Stimulated activated naive CD8-positive, alpha-beta T cell treated with anti-CD3 and anti-CD28 coated beads, Interleukin-15, Interleukin-2, amounts not matched to agents 100 ng/mL and 50 ng/mL, for 24 hours (primary cell): ENCODE measurements around the gene KANSL1.

Source experiments
- H3K27ac Mint-ChIP-seq: one replicate; pipeline ENCODE4 v1.8.0; 2021; ENCODE audit warnings: mild to moderate bottlenecking, mixed read lengths
- H3K27me3 Mint-ChIP-seq: one replicate; pipeline ENCODE4 v1.8.0; 2021; ENCODE audit warnings: mixed read lengths
- H3K36me3 Mint-ChIP-seq: one replicate; pipeline ENCODE4 v1.8.0; 2021; ENCODE audit warnings: low read depth, mixed read lengths
- H3K4me1 Mint-ChIP-seq: one replicate; pipeline ENCODE4 v1.8.0; 2021; ENCODE audit warnings: low read depth, mixed read lengths
- H3K4me3 Mint-ChIP-seq: one replicate; pipeline ENCODE4 v1.8.0; 2021; ENCODE audit warnings: mild to moderate bottlenecking, mixed read lengths
- H3K9me3 Mint-ChIP-seq: one replicate; pipeline ENCODE4 v1.8.0; 2021; ENCODE audit warnings: mixed read lengths

The KANSL1 gene

DNA sequence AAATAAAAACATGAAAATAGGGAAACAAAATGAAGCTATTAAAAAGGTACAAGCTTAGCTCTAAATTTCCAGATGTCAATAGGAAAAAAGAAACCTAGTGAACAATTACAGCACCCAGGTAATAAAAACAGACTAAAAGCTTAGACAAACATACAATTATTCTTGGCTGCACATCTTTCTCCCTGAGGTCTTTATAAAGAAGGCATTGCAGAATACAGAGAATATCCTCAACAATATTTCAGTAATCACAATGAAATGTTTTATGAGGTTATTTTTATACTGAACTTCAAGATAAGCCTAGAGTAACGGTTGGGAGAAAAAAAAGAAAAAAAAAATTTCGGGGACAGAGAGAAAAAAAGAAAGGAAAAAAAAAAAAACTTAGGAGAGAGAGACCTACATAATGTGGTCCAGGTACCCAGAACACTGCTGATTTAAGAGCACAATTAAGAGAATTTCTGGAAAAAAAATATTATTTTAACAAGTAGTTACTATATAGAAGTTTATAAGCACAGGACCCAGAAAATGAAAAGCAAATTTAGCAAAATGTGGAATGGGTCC, 26.5 kb downstream of the KANSL1 start:
- peaks cover 67% of the 10 kb centered on the region for H3K36me3 Mint-ChIP-seq
- peaks cover 86% of the 10 kb centered on the region for H3K4me1 Mint-ChIP-seq
- H3K9me3 Mint-ChIP-seq, result no peaks in the 10 kb centered on the region
- no peak overlapping the region for H3K4me3 Mint-ChIP-seq
- H3K27me3 Mint-ChIP-seq, result no peaks in the 10 kb centered on the region
- peak overlapping the region; percentile 63 for H3K27ac Mint-ChIP-seq

DNA sequence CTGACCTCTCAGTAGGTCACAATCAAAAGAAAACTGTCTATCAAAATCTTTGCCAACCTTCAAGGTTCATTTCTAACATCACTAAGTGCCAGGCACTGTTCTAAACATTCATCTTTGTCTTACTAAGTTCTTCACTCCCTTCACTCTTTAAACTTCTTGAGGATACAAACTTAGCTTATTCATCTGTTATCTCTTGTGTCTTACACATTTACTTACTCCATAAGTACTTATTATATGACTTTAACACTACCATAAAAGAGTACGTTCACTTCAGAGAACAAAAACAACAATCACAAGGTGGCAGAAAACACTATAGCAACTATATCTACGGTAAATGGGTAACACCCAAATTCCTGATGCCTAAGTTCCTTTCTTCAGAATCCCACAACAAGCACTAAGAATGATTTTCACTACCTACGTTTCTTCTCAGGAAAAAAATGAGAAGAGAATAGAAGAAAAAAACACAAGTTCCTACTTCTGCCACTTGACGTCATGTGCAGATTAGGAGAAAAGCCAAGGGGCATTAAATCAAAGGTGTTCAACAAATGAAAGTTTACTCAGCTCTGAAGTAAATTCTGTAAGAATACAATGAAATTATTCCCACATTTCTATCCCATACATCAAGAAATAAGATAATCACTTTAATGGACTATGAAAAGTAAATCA, 29.2 kb downstream of the KANSL1 start:
- H3K27me3 Mint-ChIP-seq, result no peaks in the 10 kb centered on the region
- H3K4me3 Mint-ChIP-seq, result no peak overlapping the region
- peak overlapping the region; percentile 32 for H3K27ac Mint-ChIP-seq
- H3K36me3 Mint-ChIP-seq, result peaks cover 45% of the 10 kb centered on the region
- no peaks in the 10 kb centered on the region for H3K9me3 Mint-ChIP-seq
- H3K4me1 Mint-ChIP-seq, result peaks cover 86% of the 10 kb centered on the region

DNA sequence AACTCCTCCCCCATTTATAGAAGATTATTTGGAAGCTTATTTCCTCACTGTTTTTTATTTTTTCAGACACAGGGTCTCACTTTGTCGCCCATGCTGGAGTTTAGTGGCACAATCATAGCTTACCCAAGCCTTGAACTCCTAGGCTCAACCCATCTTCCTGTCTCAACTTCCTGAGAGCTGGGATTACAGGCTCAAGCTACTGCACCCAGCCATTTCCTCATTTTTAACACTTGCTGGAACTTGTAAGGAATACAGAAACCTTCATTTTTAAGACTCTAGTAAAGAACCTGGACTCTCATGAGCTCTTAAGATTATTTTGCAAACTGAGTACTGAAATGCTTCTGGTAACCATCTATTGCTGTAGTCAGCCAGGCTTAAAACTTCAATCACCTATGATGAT, 29.9 kb downstream of the KANSL1 start:
- H3K27me3 Mint-ChIP-seq, result no peaks in the 10 kb centered on the region
- no peaks in the 10 kb centered on the region for H3K9me3 Mint-ChIP-seq

DNA sequence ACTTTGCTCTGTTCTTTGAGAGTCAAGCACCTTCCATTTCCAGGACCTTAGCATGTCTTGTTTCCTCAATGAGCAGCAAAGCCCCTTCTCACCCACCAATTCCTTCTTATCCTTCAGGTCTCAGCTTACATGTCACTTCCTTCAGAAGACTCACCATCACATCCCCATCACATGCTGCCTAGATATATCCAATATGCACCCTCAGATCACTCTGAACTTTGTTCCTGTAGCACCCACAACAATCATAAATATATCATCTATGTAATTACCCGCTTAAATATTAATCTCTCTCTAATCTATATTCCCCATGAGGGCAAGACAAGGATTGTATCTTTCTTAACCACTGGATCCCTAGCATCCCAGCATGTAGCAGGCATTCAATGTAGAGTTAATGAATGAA, 30.4 kb downstream of the KANSL1 start:
- Mint-ChIP-seq H3K27ac (peak overlapping the region; percentile 2), H3K27me3 (no peaks in the 10 kb centered on the region), H3K9me3 (no peaks in the 10 kb centered on the region), H3K4me1 (peaks cover 86% of the 10 kb centered on the region), H3K36me3 (peaks cover 37% of the 10 kb centered on the region), H3K4me3 (no peak overlapping the region)

More for the DNA sequence above, 29.9 kb downstream of the KANSL1 start:
- Mint-ChIP-seq H3K4me3 (no peak overlapping the region), H3K27ac (no peak overlapping the region), H3K36me3 (peaks cover 39% of the 10 kb centered on the region), H3K4me1 (peaks cover 86% of the 10 kb centered on the region)

DNA sequence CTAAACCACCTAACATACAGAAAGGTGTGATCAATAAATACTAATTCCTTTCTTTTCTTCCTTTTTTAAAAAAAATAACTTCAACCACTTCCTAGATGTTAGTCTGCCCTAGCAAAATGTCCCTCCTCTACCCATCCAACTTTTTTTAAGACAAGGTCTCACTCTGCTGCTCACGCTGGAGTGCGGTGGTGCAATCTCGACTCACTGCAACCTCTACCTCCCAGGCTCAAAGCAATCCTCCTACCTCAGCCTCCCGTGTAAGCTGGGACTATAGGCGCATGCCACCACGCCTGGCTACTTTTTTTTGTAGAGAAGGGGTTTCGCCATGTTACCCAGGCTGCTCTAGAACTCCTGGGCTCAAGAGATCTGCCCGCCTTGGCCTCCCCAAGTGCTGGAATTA, 33.1 kb downstream of the KANSL1 start:
- Mint-ChIP-seq H3K36me3 (peaks cover 33% of the 10 kb centered on the region), H3K4me3 (no peak overlapping the region)

DNA sequence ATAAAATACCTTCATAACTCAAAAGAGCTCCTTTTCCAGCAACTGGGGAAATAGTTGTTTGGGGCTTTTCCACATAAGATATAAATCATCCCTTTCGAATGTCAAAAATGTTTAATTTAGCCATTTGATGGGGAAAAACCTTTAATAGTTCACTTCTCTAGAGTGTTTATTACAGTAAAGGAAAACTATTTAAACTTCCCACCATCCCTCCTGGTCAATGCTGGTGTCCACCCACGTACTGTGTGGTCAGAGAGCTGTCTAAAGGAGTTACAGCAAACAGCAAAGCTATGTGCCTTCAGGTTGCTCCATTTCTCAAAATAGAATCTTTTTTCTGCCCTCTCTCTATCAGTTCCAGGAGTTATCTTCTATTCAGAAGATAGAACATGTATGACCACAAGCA, 33.5 kb downstream of the KANSL1 start:
- no peaks in the 10 kb centered on the region for H3K27me3 Mint-ChIP-seq
- H3K27ac Mint-ChIP-seq, result peak overlapping the region; percentile 36
- H3K4me3 Mint-ChIP-seq, result no peak overlapping the region
- H3K4me1 Mint-ChIP-seq, result peaks cover 97% of the 10 kb centered on the region
- peaks cover 30% of the 10 kb centered on the region for H3K36me3 Mint-ChIP-seq
- H3K9me3 Mint-ChIP-seq, result no peaks in the 10 kb centered on the region

More for the DNA sequence above, 33.1 kb downstream of the KANSL1 start:
- Mint-ChIP-seq H3K27me3 (no peaks in the 10 kb centered on the region), H3K4me1 (peaks cover 97% of the 10 kb centered on the region), H3K27ac (peak overlapping the region; percentile 36), H3K9me3 (no peaks in the 10 kb centered on the region)

DNA sequence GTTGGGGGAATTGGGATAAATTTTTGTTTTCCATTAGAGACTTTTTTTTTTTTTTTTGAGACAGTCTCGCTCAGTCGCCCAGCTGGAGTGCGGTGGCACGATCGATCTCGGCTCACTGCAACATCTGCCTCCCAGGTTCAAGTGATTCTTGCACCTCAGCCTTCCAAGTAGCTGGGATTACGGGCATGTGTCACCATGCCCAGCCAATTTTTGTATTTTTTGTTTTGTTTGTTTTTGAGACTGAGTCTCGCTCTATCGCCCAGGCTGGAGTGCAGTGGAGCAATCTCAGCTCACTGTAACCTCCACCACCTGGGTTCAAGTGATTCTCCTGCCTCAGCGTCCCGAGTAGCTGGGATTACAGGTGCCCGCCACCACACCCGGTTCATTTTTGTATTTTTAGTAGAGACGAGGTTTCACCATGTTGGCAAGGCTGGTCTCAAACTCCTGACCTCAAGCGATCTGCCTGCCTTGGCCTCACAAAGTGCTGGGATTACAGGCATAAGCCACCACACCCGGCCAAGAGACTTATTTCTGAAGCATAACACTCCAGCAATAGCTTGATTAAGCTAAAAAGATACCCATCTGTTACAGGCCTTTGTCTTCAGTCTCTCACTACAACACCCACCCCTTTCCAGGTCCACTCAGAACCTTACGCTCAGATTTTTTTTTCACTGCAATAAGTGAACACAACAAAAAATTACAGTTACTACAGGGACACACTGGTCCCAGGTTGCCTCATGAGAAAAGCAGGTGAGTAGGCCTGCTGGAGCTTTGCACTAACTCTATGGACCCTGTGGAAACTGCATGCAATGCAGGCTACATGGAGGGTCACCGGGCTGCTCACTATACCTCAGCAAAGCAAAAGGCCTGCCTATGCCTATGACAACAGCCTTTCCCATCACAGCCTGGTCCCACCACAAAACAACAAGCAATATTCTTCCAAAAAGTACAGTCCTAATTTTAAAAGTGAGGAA, 34.6 kb downstream of the KANSL1 start:
- Mint-ChIP-seq H3K27ac (peak overlapping the region; percentile 66), H3K4me1 (peaks cover 97% of the 10 kb centered on the region), H3K27me3 (no peaks in the 10 kb centered on the region), H3K9me3 (no peaks in the 10 kb centered on the region), H3K36me3 (peaks cover 26% of the 10 kb centered on the region), H3K4me3 (peak overlapping the region; percentile 4)

DNA sequence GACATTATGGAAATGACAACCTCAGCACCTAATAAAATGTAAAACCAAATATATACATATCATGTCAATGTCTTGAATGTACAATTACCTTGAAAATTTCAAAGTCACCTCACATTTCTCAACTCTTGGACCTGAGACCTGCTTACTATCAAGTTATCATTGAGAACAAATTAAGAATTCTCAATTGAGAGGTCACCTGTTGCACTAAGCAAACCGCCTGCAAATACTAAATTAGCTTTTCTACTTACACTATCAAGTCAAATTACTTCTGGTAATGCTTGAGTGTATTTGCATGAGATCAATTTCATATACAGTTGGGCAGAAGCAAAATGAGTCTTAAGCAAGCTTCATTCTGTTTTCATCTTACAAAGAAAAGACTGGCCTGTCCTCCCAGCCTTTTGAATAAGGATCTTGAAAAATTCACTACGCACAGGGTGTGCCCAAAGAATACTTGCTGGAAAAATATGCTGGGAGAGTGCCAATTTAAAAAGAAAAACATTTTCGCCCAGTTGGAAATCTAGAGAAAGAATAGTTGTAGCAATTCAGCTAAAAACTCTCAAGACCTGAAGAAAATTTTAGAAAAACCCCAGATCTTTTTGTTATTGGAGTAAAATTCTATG, 35.7 kb downstream of the KANSL1 start:
- H3K36me3 Mint-ChIP-seq, result peaks cover 23% of the 10 kb centered on the region
- H3K4me3 Mint-ChIP-seq, result peak overlapping the region; percentile 21
- H3K4me1 Mint-ChIP-seq, result peaks cover 97% of the 10 kb centered on the region
- H3K27ac Mint-ChIP-seq, result peak overlapping the region; percentile 91
- H3K9me3 Mint-ChIP-seq, result no peaks in the 10 kb centered on the region
- no peaks in the 10 kb centered on the region for H3K27me3 Mint-ChIP-seq

DNA sequence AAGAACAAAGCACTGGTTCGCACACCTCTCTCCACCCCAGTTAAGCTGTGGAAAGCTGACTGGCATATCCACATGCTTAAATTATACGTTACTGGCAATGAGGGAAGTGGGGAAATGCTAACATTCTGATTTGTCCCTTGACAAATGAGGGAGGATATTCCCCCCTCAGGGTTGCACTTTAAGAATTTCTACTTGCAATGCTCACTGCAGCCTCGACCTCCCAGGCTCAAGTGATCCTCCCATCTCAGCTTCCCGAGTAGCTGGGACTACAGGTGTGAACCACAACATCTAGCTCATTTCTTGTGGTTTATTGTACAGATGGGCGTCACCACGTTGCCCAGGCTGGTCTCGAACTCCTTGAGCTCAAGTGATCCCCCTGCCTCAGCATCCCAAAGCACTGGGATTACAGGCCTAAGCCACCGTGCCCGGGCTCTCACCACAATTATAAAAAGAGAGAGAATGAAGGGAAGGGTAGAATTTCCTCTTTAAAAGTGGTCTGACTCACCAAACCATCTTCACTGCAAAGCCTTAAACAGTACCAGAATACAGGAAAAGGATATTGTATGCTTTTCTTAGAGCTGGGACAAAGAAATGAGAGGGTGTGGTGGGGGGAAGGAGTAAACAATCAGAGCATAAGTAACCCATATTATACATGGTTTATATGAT, 38.9 kb downstream of the KANSL1 start:
- Mint-ChIP-seq H3K27me3 (no peaks in the 10 kb centered on the region), H3K9me3 (no peaks in the 10 kb centered on the region), H3K36me3 (peaks cover 23% of the 10 kb centered on the region), H3K27ac (peak overlapping the region; percentile 61), H3K4me3 (peak overlapping the region; percentile 40), H3K4me1 (peaks cover 96% of the 10 kb centered on the region)

DNA sequence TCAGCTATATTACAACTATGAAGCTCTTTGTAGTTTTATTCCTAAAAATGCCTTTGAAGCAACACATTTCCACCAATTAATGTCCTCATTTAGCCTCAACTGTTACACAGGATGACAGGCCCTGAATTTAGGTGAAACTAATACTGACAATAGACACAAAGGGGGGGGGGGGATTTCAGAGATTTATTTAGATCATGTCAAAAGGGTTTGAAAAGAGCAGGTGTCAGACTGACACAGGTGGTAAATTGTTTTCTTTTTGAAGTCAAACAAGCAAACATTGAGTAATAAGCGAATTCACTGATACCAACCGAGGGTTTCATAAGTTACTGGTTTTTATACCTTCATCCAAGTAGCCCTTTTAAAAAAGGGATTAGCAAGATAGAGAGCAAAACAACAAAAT, 40.8 kb downstream of the KANSL1 start:
- Mint-ChIP-seq H3K36me3 (peaks cover 21% of the 10 kb centered on the region), H3K27me3 (no peaks in the 10 kb centered on the region), H3K4me3 (no peak overlapping the region), H3K27ac (no peak overlapping the region), H3K4me1 (peaks cover 96% of the 10 kb centered on the region), H3K9me3 (no peaks in the 10 kb centered on the region)

DNA sequence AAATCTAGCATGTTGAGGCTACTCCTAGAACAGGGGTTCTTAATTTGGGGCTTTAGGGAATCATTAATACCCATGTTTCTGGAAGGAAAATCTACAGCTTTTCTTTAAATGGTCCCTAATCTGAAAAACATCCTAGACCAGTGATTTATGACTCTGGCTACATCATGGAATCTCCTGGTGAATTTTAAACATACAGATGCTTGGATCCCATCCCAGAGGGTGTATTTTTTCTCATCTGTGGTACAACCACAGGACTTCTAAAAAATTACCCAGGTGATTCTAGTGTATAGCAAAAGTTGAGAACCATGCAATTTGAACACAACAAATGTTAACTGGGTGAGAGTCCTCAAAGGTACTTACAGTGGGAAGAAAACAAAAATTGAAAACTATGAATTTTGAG, 41.5 kb downstream of the KANSL1 start:
- no peak overlapping the region for H3K4me3 Mint-ChIP-seq
- peaks cover 16% of the 10 kb centered on the region for H3K36me3 Mint-ChIP-seq

DNA sequence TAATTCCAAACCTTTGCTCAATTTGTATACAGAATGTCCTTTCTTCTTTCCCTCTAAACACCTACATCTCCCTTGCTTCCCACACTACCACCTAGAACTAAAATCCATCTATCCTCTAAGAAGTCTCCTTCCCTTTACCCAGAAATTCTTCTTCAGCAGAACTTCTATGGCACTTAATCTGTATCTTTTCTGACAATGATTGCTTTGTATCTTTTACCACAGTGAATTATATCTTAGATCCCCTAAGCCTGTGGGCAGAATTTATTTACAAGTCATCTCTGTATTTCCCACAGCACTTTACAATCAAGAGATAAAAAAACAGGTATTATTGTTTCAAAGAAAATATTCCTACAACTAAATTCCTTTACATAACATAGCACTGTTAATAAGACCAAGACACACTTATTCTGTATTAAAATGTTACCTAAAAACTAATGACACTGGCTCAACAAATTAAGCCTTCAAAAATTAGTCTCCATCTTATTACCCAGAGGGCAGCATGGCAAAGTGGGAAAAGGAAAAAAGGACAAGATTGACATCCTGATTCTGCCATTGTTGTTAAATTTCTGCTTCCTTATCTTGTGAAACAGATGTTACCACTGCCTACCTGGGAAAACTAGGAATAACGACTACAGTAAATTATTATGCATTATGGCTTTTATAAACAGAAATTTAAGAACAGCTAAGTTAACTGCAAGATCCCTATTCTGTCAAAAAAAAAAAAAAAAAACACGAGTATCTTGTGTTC, 42.8 kb downstream of the KANSL1 start:
- peaks cover 20% of the 10 kb centered on the region for H3K36me3 Mint-ChIP-seq
- H3K9me3 Mint-ChIP-seq, result no peaks in the 10 kb centered on the region
- H3K4me3 Mint-ChIP-seq, result no peak overlapping the region
- no peaks in the 10 kb centered on the region for H3K27me3 Mint-ChIP-seq
- H3K4me1 Mint-ChIP-seq, result peaks cover 95% of the 10 kb centered on the region
- H3K27ac Mint-ChIP-seq, result peak overlapping the region; percentile 5

More for the DNA sequence above, 41.5 kb downstream of the KANSL1 start:
- no peaks in the 10 kb centered on the region for H3K27me3 Mint-ChIP-seq
- peaks cover 96% of the 10 kb centered on the region for H3K4me1 Mint-ChIP-seq
- H3K27ac Mint-ChIP-seq, result no peak overlapping the region
- no peaks in the 10 kb centered on the region for H3K9me3 Mint-ChIP-seq

DNA sequence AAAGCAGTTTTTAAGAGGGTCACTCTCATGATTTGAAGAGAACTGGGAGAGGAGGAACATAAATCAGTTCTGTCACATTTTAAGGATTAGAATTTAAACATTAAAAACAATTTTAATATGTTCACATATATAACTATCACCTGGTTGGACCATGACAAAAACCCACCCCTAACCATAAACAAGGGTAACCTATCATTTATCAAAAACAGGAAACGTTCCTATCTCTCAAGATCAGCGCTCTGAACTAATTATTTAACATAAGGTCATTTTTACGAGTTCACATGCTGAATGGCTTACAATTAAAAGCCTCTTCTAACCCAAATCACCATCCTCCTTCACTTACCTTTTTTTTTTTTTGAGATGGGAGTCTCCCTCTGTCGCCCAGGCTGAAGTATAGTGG, 45.0 kb downstream of the KANSL1 start:
- peaks cover 23% of the 10 kb centered on the region for H3K36me3 Mint-ChIP-seq
- H3K4me1 Mint-ChIP-seq, result peaks cover 94% of the 10 kb centered on the region
- peak overlapping the region; percentile 7 for H3K4me3 Mint-ChIP-seq
- no peak overlapping the region for H3K27ac Mint-ChIP-seq
- H3K9me3 Mint-ChIP-seq, result no peaks in the 10 kb centered on the region
- no peaks in the 10 kb centered on the region for H3K27me3 Mint-ChIP-seq

DNA sequence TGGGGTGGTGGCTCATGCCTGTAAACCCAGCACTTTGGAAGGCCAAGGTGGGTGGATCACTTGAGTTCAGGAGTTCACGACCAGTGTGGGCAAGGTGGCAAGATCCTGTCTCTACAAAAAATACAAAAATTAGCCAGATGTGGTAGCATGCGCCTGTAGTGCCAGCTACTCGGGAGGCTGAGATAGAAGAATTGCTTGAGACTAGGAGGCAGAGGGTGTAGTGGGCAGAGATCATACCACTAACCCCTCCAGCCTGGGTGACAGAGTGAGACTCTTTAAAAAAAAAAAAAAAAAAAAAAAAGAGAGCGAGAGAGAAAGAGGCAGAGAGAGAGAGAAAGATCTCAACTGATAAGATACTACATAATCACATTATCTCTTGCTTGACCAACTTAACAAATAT, 45.9 kb downstream of the KANSL1 start:
- Mint-ChIP-seq H3K4me3 (peak overlapping the region; percentile 12), H3K9me3 (no peaks in the 10 kb centered on the region), H3K27me3 (no peaks in the 10 kb centered on the region), H3K36me3 (peaks cover 18% of the 10 kb centered on the region), H3K4me1 (peaks cover 94% of the 10 kb centered on the region), H3K27ac (peak overlapping the region; percentile 19)
